CD14-positive monocyte (primary cell): ENCODE measurements around the gene GAS6. TPM values are rescaled to one million over a fixed set of nuclear protein-coding genes. Genes with fewer than 3 reads are reported as not detected.

ENCODE experiments used
- DNase-seq, 3 donors: peaks; one replicate each; pipeline ENCODE4 v3.0.0-alpha.2; 2011 to 2022
- H2AFZ ChIP-seq: 2 replicates; pipeline ENCODE4 v1.6.0; 2012; ENCODE audit warnings: mild to moderate bottlenecking, low read depth, low read length, inconsistent platforms; ENCODE audit not compliant: insufficient read depth, poor library complexity, severe bottlenecking
- H3K27ac ChIP-seq, 2 donors: 1 replicate in 1 of 2; 2 replicates in 1 of 2; pipeline ENCODE4 v1.5.1; 2012 to 2013; ENCODE audit warnings: low read length in 2 of 2, control low read depth in 1 of 2, inconsistent platforms in 1 of 2, low read depth in 1 of 2, mild to moderate bottlenecking in 1 of 2
- H3K27me3 ChIP-seq, 2 donors: one replicate each; pipeline versions ENCODE4 v1.6.0 to v1.6.1; 2011 to 2013; ENCODE audit warnings: low read length in 2 of 2; ENCODE audit not compliant: control insufficient read depth in 2 of 2, insufficient read depth in 2 of 2
- H3K36me3 ChIP-seq, 2 donors: replicated peaks in 1 of 2; 1 replicate in 1 of 2; 2 replicates in 1 of 2; pipeline versions ENCODE4 v1.5.1 to v1.6.1; 2012 to 2013; ENCODE audit warnings: low read length in 2 of 2, control low read depth in 1 of 2, inconsistent platforms in 1 of 2, mild to moderate bottlenecking in 1 of 2; ENCODE audit not compliant: insufficient read depth in 2 of 2, control insufficient read depth in 1 of 2
- H3K4me1 ChIP-seq, 2 donors: 1 replicate in 1 of 2; 2 replicates in 1 of 2; pipeline versions ENCODE4 v1.5.1 to v1.6.1; 2012 to 2013; ENCODE audit warnings: low read length in 2 of 2, control low read depth in 1 of 2, inconsistent platforms in 1 of 2, mild to moderate bottlenecking in 1 of 2, moderate library complexity in 1 of 2; ENCODE audit not compliant: insufficient read depth in 2 of 2, control insufficient read depth in 1 of 2
- H3K4me2 ChIP-seq: replicated peaks from 2 replicates; pipeline ENCODE3; 2012; ENCODE audit warnings: low read length, moderate library complexity, mild to moderate bottlenecking; ENCODE audit not compliant: poor library complexity, severe bottlenecking; ENCODE audit errors: extremely low read depth
- H3K4me3 ChIP-seq, 3 experiments: fragments of 200-600 bp in 1 of 3; sonication (generic) in 1 of 3; replicated peaks in 1 of 3; 1 replicate in 2 of 3; 2 replicates in 1 of 3; pipeline ENCODE4 v1.5.1; 2011 to 2013; ENCODE audit warnings: low read length in 3 of 3, mild to moderate bottlenecking in 3 of 3, control low read depth in 2 of 3, low read depth in 2 of 3, inconsistent platforms in 1 of 3, moderate library complexity in 1 of 3
- H3K79me2 ChIP-seq: 2 replicates; pipeline ENCODE4 v1.6.0; 2012; ENCODE audit warnings: mild to moderate bottlenecking, control low read depth, inconsistent platforms, low read length, moderate library complexity; ENCODE audit not compliant: insufficient read depth
- H3K9ac ChIP-seq: 2 replicates; pipeline ENCODE4 v1.6.0; 2017; ENCODE audit warnings: low read length, mild to moderate bottlenecking; ENCODE audit not compliant: insufficient read depth, poor library complexity, severe bottlenecking
- H3K9me3 ChIP-seq, 2 donors: replicated peaks in 1 of 2; 1 replicate in 1 of 2; 2 replicates in 1 of 2; pipeline versions ENCODE4 v1.5.1 to v1.6.1; 2012 to 2013; ENCODE audit warnings: low read length in 2 of 2, control low read depth in 1 of 2; ENCODE audit not compliant: control insufficient read depth in 1 of 2, insufficient read depth in 1 of 2
- H4K20me1 ChIP-seq: 2 replicates; pipeline ENCODE4 v1.6.0; 2012; ENCODE audit warnings: mild to moderate bottlenecking, low read length, control low read depth, moderate library complexity; ENCODE audit not compliant: insufficient read depth
- H3K27ac Mint-ChIP-seq, 7 donors: one replicate each; pipeline ENCODE4 v1.8.0; 2020; ENCODE audit warnings: mild to moderate bottlenecking in 7 of 7, mixed read lengths in 7 of 7, moderate library complexity in 6 of 7, inconsistent platforms in 2 of 7
- H3K27me3 Mint-ChIP-seq, 3 donors: one replicate each; pipeline ENCODE4 v1.8.0; 2021 to 2022; ENCODE audit warnings: low read depth in 3 of 3, mild to moderate bottlenecking in 3 of 3, mixed read lengths in 3 of 3, moderate library complexity in 3 of 3, inconsistent platforms in 1 of 3
- H3K36me3 Mint-ChIP-seq, 2 donors: one replicate each; pipeline ENCODE4 v1.8.0; 2020; ENCODE audit warnings: mixed read lengths in 2 of 2, inconsistent platforms in 1 of 2, mild to moderate bottlenecking in 1 of 2
- H3K4me1 Mint-ChIP-seq: one replicate; pipeline ENCODE4 v1.8.0; 2020; ENCODE audit warnings: mild to moderate bottlenecking, mixed read lengths
- H3K4me3 Mint-ChIP-seq, 2 donors: one replicate each; pipeline ENCODE4 v1.8.0; 2020; ENCODE audit warnings: mild to moderate bottlenecking in 2 of 2, mixed read lengths in 2 of 2, moderate library complexity in 1 of 2
- H3K9me3 Mint-ChIP-seq, 7 donors: one replicate each; pipeline ENCODE4 v1.8.0; 2020 to 2022; ENCODE audit warnings: mixed read lengths in 7 of 7, mild to moderate bottlenecking in 6 of 7, moderate library complexity in 6 of 7, inconsistent platforms in 2 of 7
- CTCF ChIP-seq: fragments of 200-600 bp; IDR thresholded peaks from one replicate; pipeline ENCODE4 v1.8.0; 2022; ENCODE audit warnings: antibody characterized with exemption, mild to moderate bottlenecking
- WGBS: methylation state at CpG from one replicate; pipeline ENCODE4 v1.1.5; 2013; ENCODE audit warnings: missing lambda C conversion rate; ENCODE audit not compliant: insufficient coverage; 5-methylcytosine and 5-hydroxymethylcytosine counted together
- intact Hi-C, 2 donors: fragments of 100-400 bp; cut with micrococcal nuclease; formaldehyde crosslinking; loops; one replicate each; pipeline versions ENCODE4 v1.15.0 to v1.15.1; 2023
- polyA plus RNA-seq, 3 donors: library from polyadenylated mRNA; depleted of rRNA in 1 of 3; unstranded in 2 of 3; stranded (reverse) in 1 of 3; fragments of 300-500 nt in 2 of 3; fragments of >200 nt in 1 of 3; fragmentation: Illumina TruSeq in 2 of 3; gene quantifications; 1 replicate in 2 of 3; 2 replicates in 1 of 3; pipeline ENCODE4 v1.2.3, GENCODE V29; 2012 to 2021

GAS6 gene
- polyA plus RNA-seq, 3 donors = 1.8 to 7.5 (median 1.9) TPM

- H3K4me2 ChIP-seq = no peak overlapping the region
- DNase-seq = no peak
- peaks cover 2 to 5% (median 5%) of the 10 kb centered on the region in 3 donors for H3K27me3 Mint-ChIP-seq
- intact Hi-C loops = no loop called here
- H3K27me3 ChIP-seq = no peaks in the 10 kb centered on the region
- H4K20me1 ChIP-seq = no peaks in the 10 kb centered on the region
- no peak overlapping the region for H3K4me3 ChIP-seq
- no peak overlapping the region for H2AFZ ChIP-seq
- peaks cover 0 to 2% (median 0%) of the 10 kb centered on the region in 7 donors for H3K9me3 Mint-ChIP-seq
- no peaks in the 10 kb centered on the region for H3K79me2 ChIP-seq
- H3K27ac ChIP-seq = no peak overlapping the region
- H3K27ac Mint-ChIP-seq = no peak overlapping the region
- H3K36me3 Mint-ChIP-seq = no peaks in the 10 kb centered on the region
- 79% methylated on average over 12 of the region's 12 CpGs for WGBS
- TF ChIP-seq CTCF = no peak
- no peak overlapping the region for H3K9ac ChIP-seq
- no peaks in the 10 kb centered on the region for H3K4me1 Mint-ChIP-seq
- no peaks in the 10 kb centered on the region for H3K4me1 ChIP-seq
- H3K9me3 ChIP-seq = no peaks in the 10 kb centered on the region
- H3K4me3 Mint-ChIP-seq = no peak overlapping the region
- H3K36me3 ChIP-seq = no peaks in the 10 kb centered on the region
Measured at GRCh38 chr13:113792236-113792770, 71.6 kb downstream of the GAS6 start.

- intact Hi-C loops = no loop called here
- H4K20me1 ChIP-seq = no peaks in the 10 kb centered on the region
- H3K4me3 Mint-ChIP-seq = no peak overlapping the region
- peaks cover 0 to 2% (median 0%) of the 10 kb centered on the region in 7 donors for H3K9me3 Mint-ChIP-seq
- TF ChIP-seq CTCF = no peak
- no peak overlapping the region for H3K9ac ChIP-seq
- H3K4me2 ChIP-seq = no peak overlapping the region
- H3K79me2 ChIP-seq = no peaks in the 10 kb centered on the region
- H3K27ac Mint-ChIP-seq = no peak overlapping the region
- H3K4me1 ChIP-seq = no peaks in the 10 kb centered on the region
- no peaks in the 10 kb centered on the region for H3K36me3 ChIP-seq
- no peaks in the 10 kb centered on the region for H3K4me1 Mint-ChIP-seq
- no peak overlapping the region for H3K4me3 ChIP-seq
- H3K27ac ChIP-seq = no peak overlapping the region
- no peaks in the 10 kb centered on the region for H3K27me3 ChIP-seq
- no peak for DNase-seq
- H3K9me3 ChIP-seq = no peaks in the 10 kb centered on the region
- H2AFZ ChIP-seq = no peak overlapping the region
- 90% methylated on average over 14 of the region's 19 CpGs for WGBS
- H3K36me3 Mint-ChIP-seq = no peaks in the 10 kb centered on the region
- peaks cover 2 to 5% (median 5%) of the 10 kb centered on the region in 3 donors for H3K27me3 Mint-ChIP-seq
Measured at GRCh38 chr13:113791761-113792160, 72.1 kb downstream of the GAS6 start.
